H1 (cell line): ENCODE data around the gene KIF13A. TPM values are rescaled to one million over a fixed set of nuclear protein-coding genes. Genes with fewer than 3 reads are reported as not detected.

ENCODE experiments used
- CTCF ChIA-PET: fragments of 300-600 bp; sonication (Branson Sonifier 250); formaldehyde crosslinking; loops from one replicate; lab custom pipeline; 2021; ENCODE audit not compliant: partially characterized antibody; lab: Charles Lee
- POLR2A ChIA-PET: fragments of 300-600 bp; sonication (Branson Sonifier 250); formaldehyde crosslinking; loops from one replicate; lab custom pipeline; 2021; ENCODE audit warnings: inconsistent platforms; ENCODE audit not compliant: partially characterized antibody; lab: Charles Lee
- DNase-seq, 2 experiments: peaks; one replicate each; pipeline versions ENCODE4 v3.0.0 to v3.0.0-alpha.2; 2010 to 2022; ENCODE audit warnings: low spot score in 2 of 2, low read depth in 1 of 2, mixed read lengths in 1 of 2
- FAIRE-seq: peaks from 2 replicates; lab custom pipeline; 2011; peaks lifted over from hg19 to GRCh38; lab: Jason Lieb, UNC
- H2AFZ ChIP-seq: 2 replicates; pipeline ENCODE4 v1.8.1; 2012; ENCODE audit warnings: low read length, inconsistent platforms
- H2AK5ac ChIP-seq: 2 replicates; pipeline ENCODE4 v1.6.1; 2013; ENCODE audit warnings: low read depth, low read length
- H2BK120ac ChIP-seq: replicated peaks from 2 replicates; pipeline ENCODE3; 2013; ENCODE audit warnings: low read depth, low read length, inconsistent platforms
- H2BK12ac ChIP-seq: 2 replicates; pipeline ENCODE4 v1.6.1; 2013; ENCODE audit warnings: low read depth, low read length
- H2BK15ac ChIP-seq: 2 replicates; pipeline ENCODE4 v1.6.1; 2013; ENCODE audit warnings: low read length
- H2BK20ac ChIP-seq: 2 replicates; pipeline ENCODE4 v1.6.1; 2013; ENCODE audit warnings: low read length
- H2BK5ac ChIP-seq: 2 replicates; pipeline ENCODE4 v1.6.1; 2013; ENCODE audit warnings: low read depth, low read length
- H3K14ac ChIP-seq: 2 replicates; pipeline ENCODE4 v1.6.1; 2013; ENCODE audit warnings: inconsistent platforms; ENCODE audit not compliant: insufficient read length
- H3K18ac ChIP-seq: 2 replicates; pipeline ENCODE4 v1.6.1; 2013; ENCODE audit warnings: low read length; ENCODE audit errors: extremely low read depth
- H3K23ac ChIP-seq: 2 replicates; pipeline ENCODE4 v1.6.1; 2013; ENCODE audit warnings: inconsistent platforms; ENCODE audit not compliant: insufficient read length
- H3K23me2 ChIP-seq: 2 replicates; pipeline ENCODE4 v1.6.1; 2013; ENCODE audit warnings: low read depth, low read length
- H3K27ac ChIP-seq: 2 replicates; pipeline ENCODE4 v1.6.1; 2011; ENCODE audit warnings: low read depth, low read length, inconsistent platforms
- H3K27me3 ChIP-seq, 4 experiments: replicated peaks in 1 of 4; 1 replicate in 1 of 4; 2 replicates in 3 of 4; pipeline versions ENCODE4 v1.6.1 to v1.8.1; 2011 to 2013; ENCODE audit warnings: low read length in 3 of 4, mild to moderate bottlenecking in 3 of 4, inconsistent platforms in 2 of 4, mixed read lengths in 2 of 4, moderate library complexity in 1 of 4; ENCODE audit not compliant: control insufficient read depth in 3 of 4, insufficient read depth in 3 of 4; ENCODE audit errors: extremely low read depth in 1 of 4
- H3K36me3 ChIP-seq, 4 experiments: 2 replicates each; pipeline versions ENCODE4 v1.6.1 to v1.8.1; 2011 to 2013; ENCODE audit warnings: mild to moderate bottlenecking in 4 of 4, low read length in 3 of 4, moderate library complexity in 2 of 4, control low read depth in 1 of 4, inconsistent platforms in 1 of 4; ENCODE audit not compliant: insufficient read depth in 4 of 4, control insufficient read depth in 2 of 4
- H3K4ac ChIP-seq: replicated peaks from 2 replicates; pipeline ENCODE3; 2013; ENCODE audit warnings: low read length, low read depth, mixed read lengths, inconsistent platforms; ENCODE audit not compliant: insufficient read length
- H3K4me1 ChIP-seq, 4 experiments: replicated peaks in 1 of 4; 1 replicate in 1 of 4; 2 replicates in 3 of 4; pipeline versions ENCODE4 v1.6.1 to v1.8.1; 2011 to 2013; ENCODE audit warnings: low read length in 3 of 4, inconsistent platforms in 2 of 4, mixed read lengths in 1 of 4; ENCODE audit not compliant: insufficient read depth in 4 of 4, control insufficient read depth in 3 of 4
- H3K4me2 ChIP-seq, 2 experiments: 2 replicates each; pipeline versions ENCODE4 v1.6.1 to v1.8.1; 2011 to 2013; ENCODE audit warnings: low read depth in 2 of 2, low read length in 2 of 2, control low read depth in 1 of 2, inconsistent platforms in 1 of 2, mild to moderate bottlenecking in 1 of 2; ENCODE audit not compliant: insufficient read depth in 1 of 2
- H3K4me3 ChIP-seq, 4 experiments: fragments of 200-600, 300-600 bp in 1 of 4; sonication (generic), shearing (Covaris generic), sonication (Bioruptor Twin) in 1 of 4; 2 replicates each; pipeline versions ENCODE4 v1.5.1 to v1.8.1; 2011 to 2016; ENCODE audit warnings: low read length in 4 of 4, low read depth in 3 of 4, control low read depth in 2 of 4, inconsistent platforms in 2 of 4, mild to moderate bottlenecking in 2 of 4, mixed read lengths in 1 of 4, moderate library complexity in 1 of 4; ENCODE audit not compliant: insufficient read depth in 2 of 4; ENCODE audit errors: extremely low read depth in 1 of 4
- H3K56ac ChIP-seq: replicated peaks from 2 replicates; pipeline ENCODE3; 2013; ENCODE audit warnings: low read depth, mild to moderate bottlenecking, mixed read lengths, low read length, inconsistent platforms; ENCODE audit not compliant: insufficient read length
- H3K79me1 ChIP-seq: 2 replicates; pipeline ENCODE4 v1.6.1; 2013; ENCODE audit warnings: low read depth, low read length, control low read depth
- H3K79me2 ChIP-seq, 2 experiments: 2 replicates each; pipeline versions ENCODE4 v1.6.1 to v1.8.1; 2012 to 2013; ENCODE audit warnings: low read length in 2 of 2, mild to moderate bottlenecking in 2 of 2, inconsistent platforms in 1 of 2; ENCODE audit not compliant: insufficient read depth in 2 of 2, control insufficient read depth in 1 of 2
- H3K9ac ChIP-seq, 4 experiments: replicated peaks in 1 of 4; 1 replicate in 1 of 4; 2 replicates in 3 of 4; pipeline versions ENCODE4 v1.6.1 to v1.8.1; 2011 to 2013; ENCODE audit warnings: low read depth in 3 of 4, low read length in 3 of 4, control low read depth in 2 of 4, mild to moderate bottlenecking in 2 of 4, moderate library complexity in 2 of 4, inconsistent platforms in 1 of 4; ENCODE audit errors: extremely low read depth in 1 of 4
- H3K9me3 ChIP-seq, 2 experiments: 2 replicates each; pipeline versions ENCODE4 v1.6.1 to v1.8.1; 2012 to 2013; ENCODE audit warnings: mild to moderate bottlenecking in 2 of 2, moderate library complexity in 2 of 2, control low read depth in 1 of 2, inconsistent platforms in 1 of 2, low read depth in 1 of 2, low read length in 1 of 2, mixed read lengths in 1 of 2; ENCODE audit not compliant: insufficient read depth in 2 of 2
- H4K20me1 ChIP-seq, 2 experiments: replicated peaks in 1 of 2; 2 replicates each; pipeline versions ENCODE3 to v1.8.1; 2011 to 2013; ENCODE audit warnings: inconsistent platforms in 2 of 2, low read length in 2 of 2, mild to moderate bottlenecking in 1 of 2; ENCODE audit not compliant: insufficient read depth in 2 of 2, control insufficient read depth in 1 of 2
- H4K5ac ChIP-seq: 2 replicates; pipeline ENCODE4 v1.6.1; 2013; ENCODE audit warnings: low read length, low read depth, mixed read lengths, inconsistent platforms; ENCODE audit not compliant: insufficient read length
- H4K8ac ChIP-seq: 2 replicates; pipeline ENCODE4 v1.8.0; 2013; ENCODE audit warnings: mild to moderate bottlenecking, moderate library complexity, low read length, inconsistent platforms; ENCODE audit not compliant: insufficient read depth; ENCODE audit errors: extremely low read depth
- H4K91ac ChIP-seq: replicated peaks from 2 replicates; pipeline ENCODE3; 2013; ENCODE audit warnings: low read length, mixed read lengths, inconsistent platforms; ENCODE audit not compliant: insufficient read length
- CHD2 ChIP-seq: IDR thresholded peaks from 2 replicates; pipeline ENCODE4 v1.6.1; 2012; ENCODE audit warnings: low read length, improper control_type of control experiment
- KDM5A ChIP-seq: fragments of 200-600 bp; IDR thresholded peaks from 2 replicates; pipeline ENCODE4 v1.7.1; 2012; ENCODE audit warnings: mild to moderate bottlenecking, low read length, inconsistent platforms, mixed read lengths
- PHF8 ChIP-seq: fragments of 200-600 bp; sonication (generic); conservative IDR thresholded peaks from 2 replicates; pipeline ENCODE4 v1.7.1; 2012; ENCODE audit warnings: low read depth, mild to moderate bottlenecking, inconsistent platforms, low read length, moderate library complexity
- TEAD4 ChIP-seq: IDR thresholded peaks from 2 replicates; pipeline ENCODE4 v1.6.1; 2012; ENCODE audit warnings: low read depth, low read length, inconsistent platforms, mixed read lengths
- WGBS, 2 experiments: shearing (Covaris generic) in 1 of 2; methylation state at CpG; one replicate each; pipeline versions ENCODE4 v1.1.6 to v1.1.7; 2013 to 2015; ENCODE audit warnings: low lambda C conversion rate in 2 of 2, mixed read lengths in 2 of 2, inconsistent platforms in 1 of 2, low coverage in 1 of 2, missing lambda C conversion rate in 1 of 2; ENCODE audit not compliant: insufficient replicate concordance in 2 of 2, insufficient coverage in 1 of 2, insufficient read length in 1 of 2; ENCODE audit errors: extremely low coverage in 1 of 2, missing lambda C conversion rate in 1 of 2; 5-methylcytosine and 5-hydroxymethylcytosine counted together
- polyA plus RNA-seq, 7 experiments: library from polyadenylated mRNA; depleted of rRNA in 3 of 7; stranded (reverse) in 5 of 7; unstranded in 2 of 7; fragments of >200 nt in 5 of 7; fragments of 200-250 nt in 2 of 7; gene quantifications; 1 replicate in 5 of 7; 2 replicates in 1 of 7; 4 replicates in 1 of 7; pipeline versions ENCODE4 v1.2.1 to v1.2.3, GENCODE V29; 2011 to 2013; ENCODE audit warnings: missing spikeins in 2 of 7, mixed read lengths in 2 of 7
- total RNA-seq: library from RNA; stranded (reverse); fragmentation: NEBNext Ultra II Directional; extraction: Animal tissue kit (Norgen Biotek cat#: 25700); gene quantifications from 2 replicates; pipeline ENCODE4 v1.2.1, GENCODE V29; 2021

Gene KIF13A
- total and polyA plus RNA-seq, 2 of the 8 experiments (the other 6 are each of a cell fraction or from before 2014, with no cell fraction given), result 14.7 to 40.8 TPM

DNA sequence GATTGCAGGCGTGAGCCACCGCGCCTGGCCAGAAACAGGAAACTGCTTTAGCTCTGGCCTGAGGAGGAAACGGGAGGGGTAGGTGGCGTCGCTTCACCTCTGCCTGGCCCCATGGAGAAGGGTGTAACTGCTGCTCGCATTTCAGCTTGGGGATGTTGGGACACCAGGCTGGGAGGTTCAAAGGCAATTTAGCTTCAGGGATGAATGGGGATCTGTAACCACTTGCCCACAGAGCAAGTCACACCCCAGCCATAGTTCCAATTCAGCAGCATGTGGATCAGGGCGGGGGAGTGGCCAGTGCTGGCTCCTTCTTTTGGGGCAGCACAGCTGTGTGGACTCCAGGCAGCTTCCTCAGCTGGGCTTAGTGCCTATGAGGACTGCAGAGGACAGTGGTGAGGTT, 245.9 kb downstream of the KIF13A start:
- H3K23ac ChIP-seq, result no peak overlapping the region
- no peak for DNase-seq
- no peak overlapping the region for H3K9ac ChIP-seq
- H2BK20ac ChIP-seq, result no peak overlapping the region
- H2BK12ac ChIP-seq, result peak overlapping the region; percentile 50; the same call in 1 of the 2 replicates
- peak overlapping the region; percentile 81 for H2AFZ ChIP-seq
- H4K8ac ChIP-seq, result no peak overlapping the region
- H3K4ac ChIP-seq, result no peak overlapping the region
- no peaks in the 10 kb centered on the region for H3K79me2 ChIP-seq
- no peaks in the 10 kb centered on the region for H3K79me1 ChIP-seq
- no peak overlapping the region for H3K27ac ChIP-seq
- H3K4me3 ChIP-seq, result no peak overlapping the region
- H3K36me3 ChIP-seq, result no peaks in the 10 kb centered on the region
- H2AK5ac ChIP-seq, result no peak overlapping the region
- ChIA-PET POLR2A (interaction anchor here (2.2 to 2.7 kb wide), 2 partner anchors 9 to 11 kb away, joined by 5 to 7 read pairs; no protein-coding TSS in a partner anchor), CTCF (interaction anchor here (1.1 to 2.2 kb wide), 2 partner anchors 11 to 561 kb away, joined by 4 to 8 read pairs; no protein-coding TSS in a partner anchor)
- no peak for FAIRE-seq
- H3K27me3 ChIP-seq, result no peaks in the 10 kb centered on the region
- H2BK5ac ChIP-seq, result no peak overlapping the region
- H4K5ac ChIP-seq, result no peak overlapping the region
- H3K9me3 ChIP-seq, result peaks cover 4 to 10% of the 10 kb centered on the region in 2 experiments; a peak in 1 of 4 replicates
- no peak overlapping the region for H4K91ac ChIP-seq
- no peak overlapping the region for H3K56ac ChIP-seq
- no peak overlapping the region for H2BK120ac ChIP-seq
- TF ChIP-seq PHF8, result no peak
- TF ChIP-seq KDM5A, result no peak
- no peak for TF ChIP-seq CHD2
- TF ChIP-seq TEAD4, result no peak
- TF ChIP-seq, all 59 proteins: peak for 0
- WGBS, 2 experiments, result 84% methylated on average over 8 of the region's 8 CpGs; no CpG with 5 or more reads in 1 of the 2 experiments
- no peaks in the 10 kb centered on the region for H3K4me1 ChIP-seq
- H3K18ac ChIP-seq, result no peak overlapping the region
- no peak overlapping the region for H3K14ac ChIP-seq
- no peaks in the 10 kb centered on the region for H4K20me1 ChIP-seq
- H3K4me2 ChIP-seq, result no peak overlapping the region
- no peaks in the 10 kb centered on the region for H3K23me2 ChIP-seq
- H2BK15ac ChIP-seq, result no peak overlapping the region; the same call in 1 of the 2 replicates
